GM12872 (cell line): ENCODE data around the gene EGFLAM.
A peak's percentile ranks its signal among the peaks of the same experiment; 100 is the strongest.

Experiments used
- TF ChIP-seq, protein P1 (sequence below): IDR thresholded peaks from 3 replicates; pipeline ENCODE4 v1.5.1; 2011; ENCODE audit warnings: low read depth, mild to moderate bottlenecking, low read length, moderate library complexity; ENCODE audit not compliant: insufficient read depth

The EGFLAM gene

DNA sequence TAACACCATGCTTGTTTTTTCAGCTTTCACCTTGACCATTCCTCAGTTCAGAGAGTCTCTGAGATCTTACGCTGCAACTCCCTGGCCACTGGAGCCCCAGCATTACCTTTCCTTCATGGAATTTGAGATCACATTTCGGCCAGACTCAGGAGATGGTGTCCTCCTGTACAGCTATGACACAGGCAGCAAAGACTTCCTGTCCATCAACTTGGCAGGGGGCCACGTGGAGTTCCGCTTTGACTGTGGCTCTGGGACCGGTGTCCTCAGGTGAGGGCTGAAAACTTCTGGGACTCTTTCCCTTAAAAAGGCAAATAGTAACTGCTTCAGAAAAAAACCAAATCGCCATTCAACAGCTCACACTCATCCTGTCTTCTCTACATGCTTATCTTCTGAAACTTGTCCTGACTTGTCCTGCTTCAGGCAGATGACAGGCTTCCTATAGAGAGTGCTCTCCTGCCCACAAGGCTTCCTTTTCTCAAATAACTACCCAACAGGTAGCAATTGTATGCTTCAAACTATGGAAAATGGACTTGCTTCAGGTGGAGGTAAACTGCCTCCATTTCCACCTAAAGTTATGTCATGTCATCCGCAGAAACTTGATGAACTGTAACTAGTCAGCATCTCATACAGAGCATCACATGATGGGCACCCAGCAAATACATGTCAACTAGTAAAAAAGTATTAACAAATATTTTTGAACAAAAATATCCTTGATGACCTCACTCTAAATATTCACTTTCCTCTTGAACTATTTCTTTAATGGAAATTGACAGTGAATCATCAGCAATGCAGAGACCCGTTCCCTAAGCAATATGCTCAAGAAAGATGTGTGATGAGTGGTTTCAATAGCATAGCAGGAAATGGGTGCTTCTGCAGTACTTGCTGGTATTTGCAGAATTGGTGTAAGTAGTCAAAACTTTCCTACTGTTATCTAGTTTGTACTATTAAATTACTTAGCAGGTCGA is 168.9 kb downstream of the EGFLAM start:
- TF ChIP-seq, protein P1, sequence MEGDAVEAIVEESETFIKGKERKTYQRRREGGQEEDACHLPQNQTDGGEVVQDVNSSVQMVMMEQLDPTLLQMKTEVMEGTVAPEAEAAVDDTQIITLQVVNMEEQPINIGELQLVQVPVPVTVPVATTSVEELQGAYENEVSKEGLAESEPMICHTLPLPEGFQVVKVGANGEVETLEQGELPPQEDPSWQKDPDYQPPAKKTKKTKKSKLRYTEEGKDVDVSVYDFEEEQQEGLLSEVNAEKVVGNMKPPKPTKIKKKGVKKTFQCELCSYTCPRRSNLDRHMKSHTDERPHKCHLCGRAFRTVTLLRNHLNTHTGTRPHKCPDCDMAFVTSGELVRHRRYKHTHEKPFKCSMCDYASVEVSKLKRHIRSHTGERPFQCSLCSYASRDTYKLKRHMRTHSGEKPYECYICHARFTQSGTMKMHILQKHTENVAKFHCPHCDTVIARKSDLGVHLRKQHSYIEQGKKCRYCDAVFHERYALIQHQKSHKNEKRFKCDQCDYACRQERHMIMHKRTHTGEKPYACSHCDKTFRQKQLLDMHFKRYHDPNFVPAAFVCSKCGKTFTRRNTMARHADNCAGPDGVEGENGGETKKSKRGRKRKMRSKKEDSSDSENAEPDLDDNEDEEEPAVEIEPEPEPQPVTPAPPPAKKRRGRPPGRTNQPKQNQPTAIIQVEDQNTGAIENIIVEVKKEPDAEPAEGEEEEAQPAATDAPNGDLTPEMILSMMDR = no peak

DNA sequence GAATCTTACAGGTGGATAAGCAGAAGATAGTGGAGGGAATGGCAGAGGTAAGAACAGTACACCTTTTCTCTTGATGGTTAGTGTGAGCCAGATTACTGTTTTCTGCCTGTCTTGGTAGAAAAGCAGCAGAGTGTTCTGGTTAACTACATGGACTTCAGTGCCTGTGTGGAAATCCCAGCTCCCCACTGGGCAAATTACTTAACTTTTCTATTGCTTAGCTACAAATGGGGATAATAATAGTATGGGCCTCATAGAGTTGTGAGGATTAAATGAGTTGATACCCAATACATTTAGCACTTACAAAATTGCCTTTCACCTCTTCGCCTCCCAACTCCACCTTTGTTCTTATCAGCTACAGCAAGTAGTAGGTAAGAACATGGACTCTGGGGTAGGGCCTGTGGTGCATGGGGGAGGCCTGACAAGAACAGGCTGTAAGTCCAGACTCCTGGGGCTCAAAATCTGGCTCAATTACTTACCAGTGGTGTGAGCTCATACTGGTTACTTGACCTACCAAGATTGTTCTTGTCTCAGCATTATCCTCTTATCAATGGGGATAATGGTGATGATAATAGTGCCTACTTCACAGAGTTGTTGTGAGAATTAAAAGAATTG is 173.0 kb downstream of the EGFLAM start:
- TF ChIP-seq, protein P1 = no peak

- TF ChIP-seq, protein P1 = no peak
Observed at GRCh38 chr5:38433160-38433861, 175.0 kb downstream of the EGFLAM start.

GRCh38 chr5:38434966-38435705 is 176.8 kb downstream of the EGFLAM start:
- TF ChIP-seq, protein P1 = no peak

GRCh38 chr5:38438757-38439156 is 180.4 kb downstream of the EGFLAM start:
- TF ChIP-seq, protein P1 = no peak

GRCh38 chr5:38441453-38442246 is 183.3 kb downstream of the EGFLAM start:
- TF ChIP-seq, protein P1 = peak; percentile 95
